Dermis blood vessel endothelial cell (primary cell): ENCODE results near the gene LIMS2. TPM values are rescaled to one million over a fixed set of nuclear protein-coding genes. Genes with fewer than 3 reads are reported as not detected.

ENCODE experiments used
- DNase-seq: peaks from one replicate; pipeline ENCODE4 v3.0.0; 2010
- total RNA-seq: library from RNA; depleted of rRNA; stranded (reverse); fragments of >200 nt; gene quantifications from 2 replicates; pipeline ENCODE4 v1.2.3, GENCODE V29; 2014

LIMS2 gene
- total RNA-seq, 1 donor from 2014 or later: 20.1 TPM

DNA sequence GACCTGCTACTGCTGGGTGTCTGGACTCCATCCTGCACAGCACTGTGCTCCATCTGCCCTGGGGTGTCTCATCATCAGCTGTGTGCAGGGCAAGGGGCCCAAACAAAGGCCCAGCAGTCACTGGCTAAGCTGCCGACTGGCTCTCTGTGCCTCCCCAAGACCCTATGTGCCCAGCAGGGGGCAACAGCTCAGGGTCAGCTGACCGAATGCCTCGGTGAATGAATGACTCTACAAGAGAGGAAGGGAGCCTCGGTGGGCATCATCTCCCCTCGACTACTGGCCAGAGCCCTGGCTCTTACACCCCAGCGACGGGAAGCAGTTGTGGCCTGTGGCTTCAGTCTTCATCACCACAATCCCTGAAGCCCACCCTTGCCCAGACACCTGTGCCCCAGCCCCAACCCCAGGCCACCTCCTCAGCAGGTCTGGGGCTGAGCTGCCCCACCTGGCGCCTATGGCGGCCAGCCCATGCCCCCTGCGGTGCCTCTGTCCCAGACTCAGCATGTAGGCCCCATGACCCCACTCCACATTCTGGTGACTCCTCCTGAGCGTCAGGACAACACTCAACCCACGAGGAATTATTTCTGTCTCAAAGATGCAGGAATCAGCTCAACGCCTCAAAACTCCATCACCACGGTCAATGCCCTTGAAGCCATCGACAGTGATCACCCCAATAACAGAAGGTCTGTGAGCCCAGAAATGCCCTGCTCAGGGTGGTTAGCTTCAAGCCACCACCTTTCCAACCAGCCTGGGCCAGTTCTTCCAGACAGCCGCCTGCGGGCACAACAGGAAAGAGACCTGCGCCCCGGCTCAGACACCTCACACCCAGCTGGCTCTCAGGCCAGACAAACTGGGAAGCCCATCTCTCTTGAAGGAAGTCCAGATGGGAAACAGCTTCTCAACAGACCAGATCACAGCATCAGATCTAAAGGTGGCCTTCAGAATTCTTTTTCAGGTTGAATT is 31.0 kb downstream of the LIMS2 start:
- peak; percentile 34 for DNase-seq

DNA sequence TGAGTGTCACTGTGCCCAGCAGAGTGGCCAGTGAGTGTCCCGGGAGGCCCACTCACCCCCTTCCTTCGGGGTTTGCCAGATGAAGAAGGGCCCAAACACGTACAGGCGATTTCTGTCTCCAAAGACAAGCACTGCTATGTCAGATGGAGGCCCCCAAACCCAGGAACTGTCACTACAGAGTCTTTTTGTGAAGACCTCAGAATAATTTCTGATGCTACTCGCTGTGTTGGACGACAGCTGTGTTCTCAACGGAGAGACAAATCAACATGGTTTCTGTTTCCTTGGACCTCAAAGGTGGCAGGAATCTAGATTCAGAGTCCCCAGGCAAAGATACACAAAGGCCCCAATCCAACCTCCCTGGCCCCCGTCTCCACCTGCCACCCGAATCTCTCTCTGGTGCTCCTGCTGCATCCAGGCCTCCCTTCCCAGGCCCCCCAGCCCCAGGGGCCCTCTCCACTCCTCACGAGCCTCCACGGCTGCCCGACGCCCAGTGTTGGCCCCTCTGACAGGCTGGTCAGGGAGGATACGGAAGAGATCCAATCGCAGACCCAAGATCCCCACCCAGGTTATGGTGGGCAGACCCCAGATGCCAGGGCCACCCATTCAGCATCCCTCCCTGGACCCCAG is 31.8 kb downstream of the LIMS2 start:
- DNase-seq: no peak

GRCh38 chr2:127642706-127643438 is 32.5 kb downstream of the LIMS2 start:
- DNase-seq: no peak

GRCh38 chr2:127641846-127642507 is 33.4 kb downstream of the LIMS2 start:
- DNase-seq: no peak

GRCh38 chr2:127641133-127641532 is 34.2 kb downstream of the LIMS2 start:
- no peak for DNase-seq

DNA sequence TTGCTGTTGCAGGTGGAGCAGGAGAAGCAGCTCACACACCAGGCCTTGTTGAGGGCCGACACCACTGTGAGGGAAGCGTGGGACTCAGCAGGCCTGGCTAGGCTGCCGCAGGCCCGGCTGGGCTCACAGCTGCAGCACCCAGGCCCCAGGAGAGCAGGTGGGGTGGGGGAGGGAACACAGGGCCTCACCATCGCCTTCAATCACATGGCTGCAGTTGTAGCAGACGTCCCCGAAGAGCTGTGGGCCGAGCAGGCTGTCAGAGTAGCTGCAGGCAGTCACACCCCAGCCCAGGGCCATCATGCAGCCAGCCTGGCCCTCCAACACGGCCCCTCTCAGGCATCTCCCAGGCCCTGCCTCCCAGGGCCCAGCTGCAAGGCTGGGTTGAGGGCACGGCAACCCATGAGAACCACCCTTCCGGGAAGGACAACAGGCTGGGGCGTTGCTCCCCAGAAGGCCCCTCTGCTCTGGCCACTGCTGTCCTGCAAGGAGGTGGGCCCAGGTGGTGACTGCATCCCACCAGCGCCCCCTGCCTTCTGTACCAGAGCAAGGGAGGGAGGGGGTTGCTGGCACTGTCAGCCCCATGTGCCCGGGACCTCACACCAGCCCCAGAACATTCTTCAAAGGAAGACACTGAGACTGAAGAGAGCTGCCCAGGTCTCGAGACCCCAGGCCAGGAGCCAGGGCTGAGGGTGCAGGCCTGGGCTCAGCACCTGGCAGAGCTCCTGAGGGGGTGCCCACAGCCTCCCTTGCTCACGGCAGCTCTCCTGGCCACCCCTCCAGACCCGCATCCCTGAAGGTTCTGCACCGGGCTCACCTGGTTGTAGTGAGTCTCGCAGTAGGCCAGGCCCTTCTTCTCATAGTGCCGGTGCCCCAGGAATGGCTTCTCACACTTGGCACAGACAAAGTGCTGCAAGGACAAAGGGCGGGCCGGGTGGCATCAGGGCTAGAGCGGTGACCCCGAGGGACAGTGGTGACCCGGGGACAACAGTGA is 35.0 kb downstream of the LIMS2 start:
- DNase-seq: peak; percentile 45

- DNase-seq: no peak
Measured at GRCh38 chr2:127639111-127639474, 36.2 kb downstream of the LIMS2 start.

DNA sequence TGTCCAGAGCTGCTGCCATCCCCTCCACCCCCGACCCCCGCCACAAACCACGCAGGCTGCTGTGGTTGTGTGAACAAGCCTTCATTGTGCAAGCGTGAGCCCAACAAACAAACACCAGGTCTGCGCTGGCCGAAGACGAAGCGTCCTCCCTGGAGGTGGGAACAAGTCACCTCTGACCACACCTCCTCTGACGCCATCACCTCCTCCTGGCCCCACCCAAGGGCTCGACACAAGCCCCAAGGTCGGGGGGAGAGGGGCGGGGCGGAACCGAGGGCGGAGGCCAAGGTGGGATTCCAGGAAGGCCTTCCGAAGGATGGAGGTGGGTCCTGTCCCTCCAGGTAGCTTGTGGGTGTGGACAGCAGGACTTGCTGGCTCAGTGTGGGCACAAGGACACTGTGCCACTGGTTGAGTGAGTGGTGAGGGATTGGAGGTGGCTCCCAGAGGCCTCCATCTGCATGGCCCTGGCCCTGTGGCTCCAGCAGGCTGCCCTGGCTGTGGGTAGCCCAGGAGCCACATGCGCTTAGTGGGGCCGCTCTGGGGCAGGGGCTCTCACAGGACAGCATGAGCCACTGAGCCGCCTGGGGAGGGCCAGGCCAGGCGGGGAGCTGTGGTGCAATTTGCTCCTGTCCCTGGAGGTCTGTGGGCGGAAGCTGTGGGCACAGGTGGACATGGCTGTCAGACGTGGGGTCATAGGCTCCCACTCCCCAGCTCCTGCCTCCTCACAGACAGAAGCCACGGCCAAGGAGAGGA is 36.8 kb downstream of the LIMS2 start:
- peak; percentile 39 for DNase-seq

- DNase-seq: peak; percentile 65
Measured at GRCh38 chr2:127637725-127638252, 37.5 kb downstream of the LIMS2 start.

GRCh38 chr2:127637236-127637630 is 38.1 kb downstream of the LIMS2 start:
- DNase-seq: peak; percentile 45

GRCh38 chr2:127636248-127637235 is 38.8 kb downstream of the LIMS2 start:
- no peak for DNase-seq

DNA sequence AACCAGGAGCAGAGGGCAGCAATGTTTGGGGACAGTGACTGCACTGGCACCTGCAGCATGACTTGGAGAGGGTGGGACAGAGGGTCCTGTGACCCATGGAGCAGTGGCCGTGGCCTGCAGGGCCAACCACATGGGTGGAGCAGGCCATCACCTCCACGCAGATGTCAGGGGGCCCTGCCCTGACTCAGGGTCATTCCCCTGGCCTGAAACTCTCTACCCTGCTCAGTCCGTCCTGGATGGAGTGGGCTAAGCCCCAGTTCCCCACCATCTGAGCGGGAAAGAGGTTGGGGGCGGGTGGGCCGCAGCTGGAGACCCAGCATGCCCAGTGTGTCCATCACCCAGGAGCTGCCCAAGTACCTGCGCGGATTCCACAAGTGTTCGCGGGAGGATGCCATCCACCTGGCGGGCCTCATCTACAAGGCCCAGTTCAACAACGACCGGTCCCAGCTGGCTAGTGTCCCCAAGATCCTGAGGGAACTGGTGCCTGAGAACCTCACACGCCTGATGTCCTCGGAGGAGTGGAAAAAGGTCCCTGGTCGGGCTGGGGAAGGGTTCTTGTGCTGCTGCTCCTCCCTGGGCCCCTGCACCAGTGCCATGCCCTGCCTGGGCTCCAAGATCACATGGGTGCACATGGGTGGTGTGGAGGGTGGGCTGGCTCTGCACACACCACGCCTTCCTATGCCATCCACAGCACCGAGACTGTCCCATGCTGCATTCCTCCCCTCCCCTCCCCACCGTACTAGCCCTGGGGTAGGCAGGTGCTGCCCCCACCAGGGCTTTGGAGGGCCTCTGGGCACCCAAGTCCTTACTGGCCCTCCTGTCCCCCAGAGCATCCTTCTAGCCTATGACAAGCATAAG is 39.7 kb downstream of the LIMS2 start:
- no peak for DNase-seq

DNA sequence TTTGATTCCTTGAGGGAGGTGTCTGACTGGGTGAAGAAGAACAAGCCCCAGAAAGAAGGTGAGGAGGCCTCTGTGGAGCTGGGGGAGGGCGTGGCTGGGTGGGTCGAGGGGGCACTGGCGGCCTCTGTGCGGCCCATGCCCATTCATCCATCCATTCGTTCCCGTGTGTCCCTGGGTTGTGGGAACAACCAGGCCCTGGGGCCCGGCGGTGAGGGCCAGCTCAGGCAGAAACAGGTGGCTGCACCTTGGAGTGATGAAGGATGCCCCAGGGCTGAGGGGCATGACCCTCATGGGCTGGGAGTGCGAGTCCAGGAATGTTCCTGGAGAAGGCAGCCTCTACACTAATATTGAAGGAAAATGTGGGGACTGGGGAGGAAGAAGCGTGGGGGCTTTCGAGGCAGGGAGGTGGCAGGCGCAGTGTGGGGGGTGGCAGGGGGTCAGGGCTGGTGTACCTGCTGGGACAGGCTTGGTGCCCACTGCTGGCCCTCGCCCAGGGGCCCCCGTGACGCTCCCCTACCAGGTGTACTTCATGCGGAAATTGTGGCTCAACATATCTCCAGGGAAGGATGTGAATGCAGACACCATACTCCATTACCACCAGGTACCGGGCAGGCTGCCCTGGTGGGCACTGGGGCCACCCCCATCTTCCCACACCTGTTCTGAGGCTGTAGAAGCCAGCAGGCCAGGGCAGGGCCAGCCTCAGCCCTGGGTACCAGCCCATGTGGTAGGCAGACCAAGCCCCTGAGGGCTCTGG is 40.5 kb downstream of the LIMS2 start:
- DNase-seq: no peak

DNA sequence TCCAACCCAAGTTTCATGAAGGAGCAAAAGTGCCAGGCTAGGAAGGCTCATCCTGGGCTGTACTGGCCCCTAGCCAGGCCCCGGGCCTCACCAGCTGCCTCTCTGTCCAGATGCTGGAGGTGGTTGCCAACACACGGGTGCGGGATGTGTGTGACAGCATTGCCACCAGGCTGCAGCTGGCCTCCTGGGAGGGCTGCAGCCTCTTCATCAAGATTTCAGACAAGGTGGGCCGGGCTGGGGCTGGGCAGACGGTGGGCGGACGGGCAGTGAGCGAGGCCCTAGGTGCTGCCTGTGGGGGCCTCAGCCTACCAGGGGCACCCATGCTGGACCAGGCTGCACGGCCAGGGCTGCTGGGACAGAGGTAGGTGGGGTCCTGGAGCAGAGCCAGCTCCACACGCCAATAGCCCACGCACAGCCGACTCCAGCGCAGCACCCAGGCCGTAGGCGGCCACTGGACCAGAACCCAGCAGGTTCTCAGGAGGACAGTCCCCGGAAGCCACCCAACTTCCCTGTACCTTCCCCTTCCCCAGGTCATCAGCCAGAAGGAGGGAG is 41.2 kb downstream of the LIMS2 start:
- DNase-seq: no peak

GRCh38 chr2:127633556-127634065 is 41.7 kb downstream of the LIMS2 start:
- DNase-seq: peak; percentile 47

GRCh38 chr2:127632592-127633489 is 42.5 kb downstream of the LIMS2 start:
- no peak for DNase-seq
